Measurements from ENCODE around the gene HOXD3. TPM values are rescaled to one million over a fixed set of nuclear protein-coding genes. Genes with fewer than 3 reads are reported as not detected.
A peak's percentile ranks its signal among the peaks of the same experiment; 100 is the strongest.

Gene HOXD3
- total RNA-seq, 2 donors from 2014 or later, result 2.2 to 5.3 TPM

DNA sequence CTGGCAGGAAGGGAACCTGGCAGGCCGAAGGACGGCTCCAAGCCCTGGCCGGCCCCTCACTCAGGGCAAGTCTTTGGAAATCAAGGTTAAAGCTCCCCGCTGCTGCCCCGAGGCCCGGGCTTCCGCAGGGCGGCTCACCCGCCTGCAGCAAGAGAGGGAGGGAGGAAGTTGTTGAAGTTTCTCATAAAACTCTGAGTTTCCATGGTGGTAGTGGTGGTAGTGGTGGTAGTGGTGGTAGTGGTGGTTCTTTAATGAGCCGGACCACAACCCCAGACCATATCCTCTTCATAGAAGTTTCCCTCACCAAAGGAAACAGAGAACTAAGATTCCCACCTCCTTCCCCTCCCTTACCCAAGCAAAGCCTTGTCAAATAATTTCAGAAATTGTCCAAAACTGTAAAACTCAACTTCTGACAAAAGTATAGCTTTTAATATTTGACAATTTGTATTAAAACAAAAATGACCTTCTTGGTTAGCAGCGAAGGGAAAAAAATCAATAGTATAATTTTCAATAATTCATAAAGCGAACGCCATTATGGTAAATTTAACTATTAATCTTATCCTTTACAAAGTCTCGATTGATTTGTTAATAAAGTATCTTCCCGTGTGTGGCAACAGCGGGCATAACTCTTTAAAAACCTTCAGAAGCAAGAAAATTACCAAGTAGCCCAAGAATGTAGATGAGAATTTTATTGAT is 42.0 kb upstream of the HOXD3 start:
- H3K36me3 ChIP-seq, result no peaks in the 10 kb centered on the region
- no peaks in the 10 kb centered on the region for H3K4me1 ChIP-seq (replicated peaks)
- TF ChIP-seq POLR2A (IDR thresholded peaks at IDR 0.05) (no peak), POLR2AphosphoS5 (IDR thresholded peaks at IDR 0.05) (no peak)
- TF ChIP-seq, protein P1, sequence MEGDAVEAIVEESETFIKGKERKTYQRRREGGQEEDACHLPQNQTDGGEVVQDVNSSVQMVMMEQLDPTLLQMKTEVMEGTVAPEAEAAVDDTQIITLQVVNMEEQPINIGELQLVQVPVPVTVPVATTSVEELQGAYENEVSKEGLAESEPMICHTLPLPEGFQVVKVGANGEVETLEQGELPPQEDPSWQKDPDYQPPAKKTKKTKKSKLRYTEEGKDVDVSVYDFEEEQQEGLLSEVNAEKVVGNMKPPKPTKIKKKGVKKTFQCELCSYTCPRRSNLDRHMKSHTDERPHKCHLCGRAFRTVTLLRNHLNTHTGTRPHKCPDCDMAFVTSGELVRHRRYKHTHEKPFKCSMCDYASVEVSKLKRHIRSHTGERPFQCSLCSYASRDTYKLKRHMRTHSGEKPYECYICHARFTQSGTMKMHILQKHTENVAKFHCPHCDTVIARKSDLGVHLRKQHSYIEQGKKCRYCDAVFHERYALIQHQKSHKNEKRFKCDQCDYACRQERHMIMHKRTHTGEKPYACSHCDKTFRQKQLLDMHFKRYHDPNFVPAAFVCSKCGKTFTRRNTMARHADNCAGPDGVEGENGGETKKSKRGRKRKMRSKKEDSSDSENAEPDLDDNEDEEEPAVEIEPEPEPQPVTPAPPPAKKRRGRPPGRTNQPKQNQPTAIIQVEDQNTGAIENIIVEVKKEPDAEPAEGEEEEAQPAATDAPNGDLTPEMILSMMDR (IDR thresholded peaks at IDR 0.05), result no peak
- 60% methylated on average over 16 of the region's 16 CpGs for WGBS
- peak overlapping the region; percentile 42 to 56 for H3K27ac ChIP-seq
- DNase-seq (ENCODE audit: low spot score), result no peak
- intact Hi-C loops (cut with DNase I), result no loop called here
- peaks cover 12% of the 10 kb centered on the region for H3K27me3 ChIP-seq (replicated peaks; ENCODE audit: insufficient read depth)
- H3K4me3 ChIP-seq, result no peak overlapping the region
- no peaks in the 10 kb centered on the region for H3K9me3 ChIP-seq

DNA sequence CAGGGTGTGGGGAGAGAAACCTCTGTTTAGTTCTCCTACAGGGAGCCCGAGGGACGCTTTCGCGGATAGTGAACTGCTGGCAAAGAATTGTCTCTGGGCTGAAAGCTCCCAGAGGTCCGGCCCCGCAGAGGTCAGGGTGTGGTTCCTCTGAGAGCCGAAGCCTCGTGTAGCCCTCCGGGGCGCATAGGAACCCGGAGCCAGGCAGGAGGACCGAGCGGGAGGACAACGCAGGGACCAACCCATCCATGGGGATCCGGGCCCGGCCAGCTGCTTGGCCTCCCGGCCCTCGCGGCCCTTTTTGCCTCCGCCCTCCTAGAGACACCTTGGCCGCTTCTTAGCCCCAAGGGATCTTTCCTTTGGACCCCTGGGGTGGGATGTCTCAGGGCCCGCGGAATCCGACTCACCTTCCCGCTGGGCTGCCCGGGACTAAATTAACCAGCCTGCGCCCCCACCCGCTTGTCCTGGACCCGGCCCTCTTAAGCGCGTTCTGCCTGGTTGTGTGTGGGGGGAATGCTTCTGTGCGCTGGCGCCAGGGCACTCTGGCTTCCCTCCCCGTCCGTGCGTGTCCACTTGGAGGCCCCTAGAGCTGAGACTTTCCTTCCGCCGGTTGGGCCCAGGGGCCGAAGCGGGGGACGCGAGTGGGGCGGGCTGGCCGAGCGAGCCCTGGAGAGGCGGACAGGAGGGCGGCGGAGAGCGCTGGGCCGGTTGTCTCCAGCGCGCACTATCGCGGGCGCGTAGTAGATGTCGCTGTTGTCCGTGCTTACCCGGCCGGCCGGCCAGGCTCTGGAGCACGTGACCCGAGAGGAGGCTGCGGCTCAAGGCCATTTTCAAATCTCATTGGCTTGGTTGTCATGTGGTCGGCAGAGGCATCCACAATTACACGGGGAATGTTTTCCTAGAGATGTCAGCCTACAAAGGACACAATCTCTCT is 41.0 kb upstream of the HOXD3 start, which contains the start of gene HOXD10:
TSS of gene HOXD10 (plus strand) at position 896 of the 931 bp plus-strand sequence. CDS start 56 bp downstream, outside the sequence.
- DNase-seq (ENCODE audit: low spot score), result peak; percentile 66
- Histone ChIP-seq H3K4me3 (peak within 1 kb of the TSS in 1 of 2 donors; percentile 13), H3K36me3 (no peaks in the 10 kb centered on the region), H3K27me3 (replicated peaks; ENCODE audit: insufficient read depth) (peaks cover 12% of the 10 kb centered on the region), H3K4me1 (replicated peaks) (no peaks in the 10 kb centered on the region), H3K9me3 (no peaks in the 10 kb centered on the region), H3K27ac (peak within 1 kb of the TSS; percentile 47 to 60)
- 31% methylated on average over 66 of the region's 66 CpGs for WGBS
- intact Hi-C loops (cut with DNase I), result no loop called here
- peak; percentile 81 for TF ChIP-seq POLR2AphosphoS5 (IDR thresholded peaks at IDR 0.05)
- TF ChIP-seq, protein P1 (IDR thresholded peaks at IDR 0.05), result peak in 2 of 4 experiments; percentile 47 to 56
- peak; percentile 45 for TF ChIP-seq POLR2A (IDR thresholded peaks at IDR 0.05)

DNA sequence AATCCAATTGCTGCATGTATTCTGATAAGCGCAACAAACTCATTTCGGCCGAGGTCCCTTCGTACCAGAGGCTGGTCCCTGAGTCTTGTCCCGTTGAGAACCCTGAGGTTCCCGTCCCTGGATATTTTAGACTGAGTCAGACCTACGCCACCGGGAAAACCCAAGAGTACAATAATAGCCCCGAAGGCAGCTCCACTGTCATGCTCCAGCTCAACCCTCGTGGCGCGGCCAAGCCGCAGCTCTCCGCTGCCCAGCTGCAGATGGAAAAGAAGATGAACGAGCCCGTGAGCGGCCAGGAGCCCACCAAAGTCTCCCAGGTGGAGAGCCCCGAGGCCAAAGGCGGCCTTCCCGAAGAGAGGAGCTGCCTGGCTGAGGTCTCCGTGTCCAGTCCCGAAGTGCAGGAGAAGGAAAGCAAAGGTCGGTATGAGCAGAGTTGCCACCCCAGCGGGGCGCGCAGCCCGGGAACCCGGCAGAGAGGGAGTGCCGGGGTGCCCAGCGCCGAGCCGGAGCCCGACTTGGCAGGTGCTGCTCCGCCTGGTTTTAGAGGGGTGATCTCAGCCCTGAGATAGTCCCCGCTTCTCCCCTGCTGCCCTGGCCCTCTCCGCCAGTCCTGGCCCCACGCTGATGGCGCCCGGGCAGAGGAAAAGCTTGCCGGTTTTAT is 39.8 kb upstream of the HOXD3 start:
- 53% methylated on average over 39 of the region's 40 CpGs for WGBS
- no peak for DNase-seq (ENCODE audit: low spot score)
- intact Hi-C loops (cut with DNase I), result no loop called here
- TF ChIP-seq POLR2A (IDR thresholded peaks at IDR 0.05) (no peak), POLR2AphosphoS5 (IDR thresholded peaks at IDR 0.05) (no peak)
- TF ChIP-seq, protein P1 (IDR thresholded peaks at IDR 0.05), result no peak
- H3K4me1 ChIP-seq (replicated peaks), result no peaks in the 10 kb centered on the region
- H3K36me3 ChIP-seq, result no peaks in the 10 kb centered on the region
- H3K4me3 ChIP-seq, result no peak overlapping the region
- H3K27me3 ChIP-seq (replicated peaks; ENCODE audit: insufficient read depth), result peaks cover 10% of the 10 kb centered on the region
- no peaks in the 10 kb centered on the region for H3K9me3 ChIP-seq
- H3K27ac ChIP-seq, result peak overlapping the region in 1 of 2 donors; percentile 47

DNA sequence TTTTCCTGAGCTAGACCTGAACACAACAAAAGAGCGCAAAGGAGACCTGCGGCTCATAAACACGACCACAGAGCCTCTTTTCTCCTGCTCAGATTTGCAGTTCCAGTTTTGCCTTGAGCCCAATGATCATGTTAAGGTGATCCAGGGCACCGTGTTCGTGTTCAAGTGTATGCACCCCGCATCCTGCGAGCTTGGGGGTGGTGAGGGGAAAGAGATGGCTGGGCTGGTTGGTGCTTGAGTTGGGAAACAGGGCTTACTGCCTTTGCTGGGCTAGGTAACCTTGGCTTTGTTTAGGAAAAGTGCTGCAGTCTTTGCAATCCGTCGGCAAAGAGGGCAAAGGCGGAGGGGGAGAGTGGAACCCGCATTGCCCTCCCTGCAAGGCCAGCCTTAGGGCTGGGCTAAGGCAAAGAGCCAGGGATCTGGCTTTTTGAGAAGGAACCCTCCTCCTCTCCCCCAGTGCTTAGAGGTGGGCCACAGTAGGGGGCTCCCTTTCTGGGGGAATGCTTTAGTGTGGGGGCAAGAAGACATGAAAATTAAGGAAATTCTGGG is 39.2 kb upstream of the HOXD3 start:
- WGBS, result 66% methylated on average over 11 of the region's 11 CpGs
- no peak for DNase-seq (ENCODE audit: low spot score)
- intact Hi-C loops (cut with DNase I), result no loop called here
- TF ChIP-seq, protein P1 (IDR thresholded peaks at IDR 0.05), result no peak
- TF ChIP-seq POLR2AphosphoS5 (IDR thresholded peaks at IDR 0.05) (no peak), POLR2A (IDR thresholded peaks at IDR 0.05) (no peak)
- peak overlapping the region in 1 of 2 donors; percentile 47 for H3K27ac ChIP-seq
- no peak overlapping the region for H3K4me3 ChIP-seq
- H3K9me3 ChIP-seq, result no peaks in the 10 kb centered on the region
- no peaks in the 10 kb centered on the region for H3K36me3 ChIP-seq
- H3K27me3 ChIP-seq (replicated peaks; ENCODE audit: insufficient read depth), result peaks cover 6% of the 10 kb centered on the region
- no peaks in the 10 kb centered on the region for H3K4me1 ChIP-seq (replicated peaks)
